Measurements from ENCODE around the gene CHCHD6.

CHCHD6 gene

DNA sequence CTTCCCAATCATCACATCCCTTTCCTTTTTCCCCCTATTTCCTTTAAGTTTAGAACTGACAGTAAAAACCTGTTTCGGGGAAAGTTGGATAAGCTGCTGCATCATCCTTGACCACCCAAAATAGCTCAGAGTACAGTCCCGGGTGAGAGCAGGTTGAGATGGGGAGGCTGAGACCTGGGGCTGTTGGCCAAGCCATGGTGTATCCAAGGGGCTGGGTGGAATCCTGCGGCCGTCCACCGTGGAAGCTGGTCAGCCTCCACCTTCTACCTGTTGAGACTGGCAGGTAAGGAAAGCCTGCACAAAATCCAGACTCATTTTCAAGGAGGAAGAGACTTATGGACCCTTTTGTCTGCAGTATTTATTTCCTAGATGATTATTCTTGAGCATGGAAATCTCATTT lies 150.6 kb downstream of the CHCHD6 start:
- no peak overlapping the region for H3K4me3 ChIP-seq (ENCODE audit: low read length)
- TF ChIP-seq, protein P1, sequence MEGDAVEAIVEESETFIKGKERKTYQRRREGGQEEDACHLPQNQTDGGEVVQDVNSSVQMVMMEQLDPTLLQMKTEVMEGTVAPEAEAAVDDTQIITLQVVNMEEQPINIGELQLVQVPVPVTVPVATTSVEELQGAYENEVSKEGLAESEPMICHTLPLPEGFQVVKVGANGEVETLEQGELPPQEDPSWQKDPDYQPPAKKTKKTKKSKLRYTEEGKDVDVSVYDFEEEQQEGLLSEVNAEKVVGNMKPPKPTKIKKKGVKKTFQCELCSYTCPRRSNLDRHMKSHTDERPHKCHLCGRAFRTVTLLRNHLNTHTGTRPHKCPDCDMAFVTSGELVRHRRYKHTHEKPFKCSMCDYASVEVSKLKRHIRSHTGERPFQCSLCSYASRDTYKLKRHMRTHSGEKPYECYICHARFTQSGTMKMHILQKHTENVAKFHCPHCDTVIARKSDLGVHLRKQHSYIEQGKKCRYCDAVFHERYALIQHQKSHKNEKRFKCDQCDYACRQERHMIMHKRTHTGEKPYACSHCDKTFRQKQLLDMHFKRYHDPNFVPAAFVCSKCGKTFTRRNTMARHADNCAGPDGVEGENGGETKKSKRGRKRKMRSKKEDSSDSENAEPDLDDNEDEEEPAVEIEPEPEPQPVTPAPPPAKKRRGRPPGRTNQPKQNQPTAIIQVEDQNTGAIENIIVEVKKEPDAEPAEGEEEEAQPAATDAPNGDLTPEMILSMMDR (IDR thresholded peaks at IDR 0.05; ENCODE audit: insufficient read depth, low read depth, low read length, missing control alignments) = no peak
- DNase-seq (ENCODE audit: low read depth) = no peak

DNA sequence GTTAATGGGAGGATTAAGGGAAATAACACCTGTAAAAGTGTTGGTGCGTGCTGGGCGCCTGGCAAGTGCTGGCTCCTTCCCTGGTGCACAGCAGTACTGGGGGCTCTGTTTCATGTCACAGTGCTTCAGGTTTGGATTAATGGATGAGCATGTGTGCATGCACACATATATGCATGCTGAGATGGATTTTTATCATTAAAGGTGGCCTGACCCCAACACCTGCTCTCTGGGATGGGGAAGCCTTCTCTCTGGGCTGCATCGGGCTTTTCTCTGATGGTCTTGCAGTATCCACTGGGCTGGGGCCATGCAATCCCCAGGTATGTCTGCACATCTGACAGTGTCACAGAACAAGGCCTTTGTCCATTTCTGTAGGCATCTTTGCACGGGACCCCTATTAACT lies 151.3 kb downstream of the CHCHD6 start:
- H3K4me3 ChIP-seq (ENCODE audit: low read length) = no peak overlapping the region
- TF ChIP-seq, protein P1 (IDR thresholded peaks at IDR 0.05; ENCODE audit: insufficient read depth, low read depth, low read length, missing control alignments) = no peak
- no peak for DNase-seq (ENCODE audit: low read depth)

- H3K4me3 ChIP-seq (ENCODE audit: low read length) = no peak overlapping the region
- TF ChIP-seq, protein P1 (IDR thresholded peaks at IDR 0.05; ENCODE audit: insufficient read depth, low read depth, low read length, missing control alignments) = no peak
- DNase-seq (ENCODE audit: low read depth) = no peak
Observed at GRCh38 chr3:126857928-126858327, 153.9 kb downstream of the CHCHD6 start.

GRCh38 chr3:126858401-126858800 lies 154.4 kb downstream of the CHCHD6 start:
- TF ChIP-seq, protein P1 (IDR thresholded peaks at IDR 0.05; ENCODE audit: insufficient read depth, low read depth, low read length, missing control alignments) = no peak
- H3K4me3 ChIP-seq (ENCODE audit: low read length) = no peak overlapping the region
- DNase-seq (ENCODE audit: low read depth) = no peak

DNA sequence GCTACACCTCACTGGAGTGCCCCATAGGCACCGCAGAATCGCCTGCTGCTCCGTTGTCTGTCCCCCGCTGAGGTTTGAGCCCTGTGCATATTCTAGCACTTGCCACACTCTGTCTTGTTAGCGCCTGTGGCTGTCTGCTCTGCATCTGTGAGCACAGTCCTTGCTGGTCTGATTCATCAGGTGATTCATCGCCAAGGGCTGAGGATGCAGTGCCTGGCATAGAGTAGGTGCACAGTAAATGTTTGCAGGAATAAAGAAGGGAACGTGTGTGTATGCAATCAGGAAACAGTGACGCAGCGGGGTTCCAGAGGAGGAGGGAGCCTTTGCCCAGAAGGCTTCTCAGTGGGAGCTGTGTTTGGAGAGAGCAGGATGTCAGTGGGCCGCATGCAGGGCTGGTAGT lies 154.8 kb downstream of the CHCHD6 start:
- H3K4me3 ChIP-seq (ENCODE audit: low read length) = no peak overlapping the region
- TF ChIP-seq, protein P1 (IDR thresholded peaks at IDR 0.05; ENCODE audit: insufficient read depth, low read depth, low read length, missing control alignments) = no peak
- peak; percentile 99 for DNase-seq (ENCODE audit: low read depth)

- TF ChIP-seq, protein P1 (IDR thresholded peaks at IDR 0.05; ENCODE audit: insufficient read depth, low read depth, low read length, missing control alignments) = no peak
- peak; percentile 10 for DNase-seq (ENCODE audit: low read depth)
- H3K4me3 ChIP-seq (ENCODE audit: low read length) = no peak overlapping the region
Observed at GRCh38 chr3:126859415-126860246, 155.6 kb downstream of the CHCHD6 start.

DNA sequence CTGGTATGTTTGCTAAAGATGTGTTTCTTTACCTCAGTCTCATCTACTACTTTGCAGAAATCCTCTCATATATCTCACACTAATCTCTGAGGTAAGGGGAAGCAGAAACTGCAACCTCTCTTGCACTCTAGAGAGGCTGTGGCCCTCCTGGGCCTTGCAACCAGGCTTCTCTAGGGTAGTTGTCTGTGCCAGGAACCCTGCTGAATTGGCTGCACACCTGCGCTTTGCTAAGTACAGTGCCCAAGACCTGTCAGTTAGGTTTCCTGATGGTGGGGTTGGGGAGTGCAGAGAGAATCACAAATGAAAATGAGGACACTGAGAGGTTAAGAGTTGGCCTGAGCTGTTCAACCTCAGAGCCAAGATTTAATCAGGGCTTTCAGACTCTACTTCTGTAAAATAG lies 161.7 kb downstream of the CHCHD6 start:
- DNase-seq (ENCODE audit: low read depth) = no peak
- TF ChIP-seq, protein P1 (IDR thresholded peaks at IDR 0.05; ENCODE audit: insufficient read depth, low read depth, low read length, missing control alignments) = no peak
- no peak overlapping the region for H3K4me3 ChIP-seq (ENCODE audit: low read length)

All from epithelial cell of esophagus (primary cell).